ENCODE measurements around the gene GNPTG. TPM values are rescaled to one million over a fixed set of nuclear protein-coding genes. Genes with fewer than 3 reads are reported as not detected.
A peak's percentile ranks its signal among the peaks of the same experiment; 100 is the strongest.

GNPTG gene
- total RNA-seq, 1 donor from 2014 or later: 11.8 TPM

GRCh38 chr16:1337486-1337885, 14.2 kb upstream of the GNPTG start:
- Mint-ChIP-seq H3K27ac (no peak overlapping the region), H3K4me3 (peak overlapping the region; percentile 21), H3K36me3 (no peaks in the 10 kb centered on the region), H3K4me1 (peaks cover 33% of the 10 kb centered on the region), H3K27me3 (ENCODE audit: insufficient read depth, low read depth) (peaks cover 7% of the 10 kb centered on the region), H3K9me3 (no peaks in the 10 kb centered on the region)
- Histone ChIP-seq H3K79me2 (ENCODE audit: low read depth) (no peaks in the 10 kb centered on the region), H3K9ac (no peak overlapping the region), H4K20me1 (ENCODE audit: low read depth) (peaks cover 57% of the 10 kb centered on the region), H3F3A (ENCODE audit: low read depth) (peaks cover 17% of the 10 kb centered on the region), H3K4me1 (peaks cover 10% of the 10 kb centered on the region), H3K27ac (no peak overlapping the region), H3K36me3 (no peaks in the 10 kb centered on the region), H3K4me3 (no peak overlapping the region), H2AFZ (replicated peaks) (no peak overlapping the region), H3K4me2 (no peak overlapping the region), H3K9me3 (ENCODE audit: low read depth) (no peaks in the 10 kb centered on the region), H3K27me3 (peaks cover 99% of the 10 kb centered on the region)
- TF ChIP-seq EZH2phosphoT487 (IDR thresholded peaks at IDR 0.05): no peak
- no peak for TF ChIP-seq EZH2 (IDR thresholded peaks at IDR 0.05)
- TF ChIP-seq CTCF (IDR thresholded peaks at IDR 0.05): no peak
- peak; percentile 76 for DNase-seq (ENCODE audit: low spot score)

- Histone ChIP-seq H3K79me2 (ENCODE audit: low read depth) (no peaks in the 10 kb centered on the region), H3K27me3 (peaks cover 96% of the 10 kb centered on the region), H3K9me3 (ENCODE audit: low read depth) (no peaks in the 10 kb centered on the region), H3K4me3 (no peak overlapping the region), H4K20me1 (ENCODE audit: low read depth) (peaks cover 52% of the 10 kb centered on the region), H3K36me3 (no peaks in the 10 kb centered on the region), H3K27ac (no peak overlapping the region), H3K4me1 (peaks cover 13% of the 10 kb centered on the region), H3K4me2 (no peak overlapping the region), H3F3A (ENCODE audit: low read depth) (peaks cover 10% of the 10 kb centered on the region), H3K9ac (no peak overlapping the region), H2AFZ (replicated peaks) (no peak overlapping the region)
- H3K9me3 Mint-ChIP-seq: no peaks in the 10 kb centered on the region
- H3K27me3 Mint-ChIP-seq (ENCODE audit: insufficient read depth, low read depth): peaks cover 4% of the 10 kb centered on the region
- no peak overlapping the region for H3K4me3 Mint-ChIP-seq
- H3K36me3 Mint-ChIP-seq: no peaks in the 10 kb centered on the region
- H3K27ac Mint-ChIP-seq: no peak overlapping the region
- H3K4me1 Mint-ChIP-seq: peaks cover 36% of the 10 kb centered on the region
- TF ChIP-seq EZH2 (IDR thresholded peaks at IDR 0.05): no peak
- TF ChIP-seq CTCF (IDR thresholded peaks at IDR 0.05): peak; percentile 56
- no peak for TF ChIP-seq EZH2phosphoT487 (IDR thresholded peaks at IDR 0.05)
- DNase-seq (ENCODE audit: low spot score): peak; percentile 82
Observed at GRCh38 chr16:1338119-1338730, 13.5 kb upstream of the GNPTG start.

DNA sequence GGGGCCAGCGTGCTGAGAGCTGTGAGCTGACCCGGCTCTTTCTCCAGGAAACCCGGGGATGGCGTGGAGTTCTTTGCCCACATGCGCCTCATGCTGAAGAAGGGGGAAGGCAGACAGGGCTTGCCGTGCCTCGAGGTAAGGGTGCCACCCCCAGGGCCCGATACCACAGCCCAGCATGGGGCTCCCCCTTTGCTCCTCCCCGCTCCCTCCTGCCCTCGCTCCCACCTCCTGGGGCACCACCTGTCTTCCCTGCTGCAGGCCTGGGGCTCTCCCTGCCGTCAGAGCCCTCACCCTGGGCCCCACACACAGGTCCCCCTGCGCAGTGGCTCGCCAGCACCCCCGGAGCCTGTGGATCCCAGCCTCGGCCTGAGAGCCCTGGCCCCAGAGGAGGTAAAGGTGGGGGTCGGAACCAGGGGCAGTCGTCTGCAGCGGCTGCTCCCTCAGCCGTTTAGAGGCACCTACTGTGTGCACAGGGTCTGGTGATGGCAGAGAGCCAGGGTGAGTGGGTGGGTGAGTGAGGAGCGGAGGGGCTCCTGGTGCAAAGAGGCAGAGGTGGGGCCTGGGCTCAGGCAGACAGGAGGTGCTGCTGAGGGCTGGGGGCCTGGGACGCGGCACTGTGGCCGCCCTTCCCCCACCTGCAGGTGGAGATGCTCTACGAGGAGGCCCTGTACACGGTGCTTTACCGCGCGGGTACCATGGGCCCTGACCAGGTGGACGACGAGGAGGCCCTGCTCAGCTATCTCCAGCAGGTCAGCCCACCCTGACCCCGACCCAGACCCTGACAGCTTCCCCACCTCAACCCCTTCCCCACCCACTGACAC, 12.7 kb upstream of the GNPTG start:
- no peaks in the 10 kb centered on the region for H3K9me3 Mint-ChIP-seq
- Histone ChIP-seq H3K4me1 (peaks cover 15% of the 10 kb centered on the region), H4K20me1 (ENCODE audit: low read depth) (peaks cover 46% of the 10 kb centered on the region), H3F3A (ENCODE audit: low read depth) (peaks cover 10% of the 10 kb centered on the region), H3K9me3 (ENCODE audit: low read depth) (no peaks in the 10 kb centered on the region), H3K9ac (no peak overlapping the region), H2AFZ (replicated peaks) (no peak overlapping the region), H3K36me3 (no peaks in the 10 kb centered on the region), H3K4me2 (no peak overlapping the region), H3K79me2 (ENCODE audit: low read depth) (no peaks in the 10 kb centered on the region), H3K27me3 (peaks cover 96% of the 10 kb centered on the region), H3K27ac (no peak overlapping the region), H3K4me3 (no peak overlapping the region)
- peaks cover 8% of the 10 kb centered on the region for H3K27me3 Mint-ChIP-seq (ENCODE audit: insufficient read depth, low read depth)
- H3K4me1 Mint-ChIP-seq: peaks cover 39% of the 10 kb centered on the region
- H3K36me3 Mint-ChIP-seq: no peaks in the 10 kb centered on the region
- DNase-seq (ENCODE audit: low spot score): no peak
- no peak for TF ChIP-seq CTCF (IDR thresholded peaks at IDR 0.05)
- peak overlapping the region; percentile 38 for H3K4me3 Mint-ChIP-seq
- H3K27ac Mint-ChIP-seq: no peak overlapping the region
